K562 (cell line): ENCODE measurements around the gene PSMA6. TPM values are rescaled to one million over a fixed set of nuclear protein-coding genes. Genes with fewer than 3 reads are reported as not detected.

Source experiments
- ATAC-seq: fragments of 200-7000 bp; cut with Tn5 transposase; 3 replicates; pipeline ENCODE4 v1.9.1; 2020; ENCODE audit warnings: moderate library complexity
- BruUV-seq: library from RNA; stranded (reverse); fragments of 400-500 nt; replicated peaks from 2 replicates; lab custom pipeline; 2021; lab: Mats Ljungman, UMichigan
- CTCF ChIA-PET: fragments of 300-600 bp; formaldehyde crosslinking; extraction: SDS; loops from one replicate; lab custom pipeline; 2021; ENCODE audit warnings: low intra/inter-chr PET ratio; lab: Yijun Ruan, JAX
- POLR2A ChIA-PET: fragments of 300-600, 350-650 bp; sonication (Branson Sonifier 250); formaldehyde crosslinking; extraction: SDS; loops from one replicate; lab custom pipeline; 2021; ENCODE audit warnings: antibody characterized with exemption, inconsistent platforms; lab: Yijun Ruan, JAX
- DNase-seq, 4 experiments: peaks; one replicate each; pipeline versions ENCODE4 v3.0.0 to v3.0.0-alpha.2; 2011 to 2018; ENCODE audit warnings: low spot score in 3 of 4, mixed read lengths in 3 of 4; ENCODE audit errors: extremely low read depth in 1 of 4
- FAIRE-seq: peaks from 2 replicates; lab custom pipeline; 2011; peaks lifted over from hg19 to GRCh38; lab: Jason Lieb, UNC
- H2AFZ ChIP-seq: 2 replicates; pipeline ENCODE4 v1.6.0; 2011; ENCODE audit warnings: low read depth, low read length, control low read depth, inconsistent platforms
- H3K27ac ChIP-seq: fragments of 200-600 bp; 3 replicates; pipeline ENCODE4 v1.8.0; 2011; ENCODE audit warnings: low read depth, mild to moderate bottlenecking, control low read depth, inconsistent platforms, low read length, moderate library complexity, mixed read lengths; ENCODE audit errors: extremely low read depth
- H3K27me3 ChIP-seq, 2 experiments: fragments of 300-600 bp in 1 of 2; 2 replicates in 1 of 2; 3 replicates in 1 of 2; pipeline versions ENCODE4 v1.6.0 to v1.8.0; 2011; ENCODE audit warnings: inconsistent platforms in 2 of 2, low read length in 2 of 2, mild to moderate bottlenecking in 1 of 2, mixed read lengths in 1 of 2, moderate library complexity in 1 of 2; ENCODE audit not compliant: control insufficient read depth in 2 of 2, insufficient read depth in 2 of 2
- H3K36me3 ChIP-seq: fragments of 300-600 bp; 3 replicates; pipeline ENCODE4 v1.8.0; 2011; ENCODE audit warnings: mild to moderate bottlenecking, low read length, inconsistent platforms; ENCODE audit not compliant: control insufficient read depth, insufficient read depth
- H3K4me1 ChIP-seq, 2 experiments: fragments of 200-600 bp in 1 of 2; replicated peaks in 1 of 2; 2 replicates in 1 of 2; 3 replicates in 1 of 2; pipeline versions ENCODE4 v1.5.1 to v1.8.0; 2011; ENCODE audit warnings: inconsistent platforms in 2 of 2, low read length in 2 of 2, mild to moderate bottlenecking in 1 of 2, mixed read lengths in 1 of 2, moderate library complexity in 1 of 2; ENCODE audit not compliant: control insufficient read depth in 2 of 2, insufficient read depth in 2 of 2
- H3K4me2 ChIP-seq: 2 replicates; pipeline ENCODE4 v1.6.1; 2011; ENCODE audit warnings: low read length, control low read depth, inconsistent platforms, mixed read lengths; ENCODE audit not compliant: insufficient read depth
- H3K4me3 ChIP-seq: fragments of 200-600 bp; sonication (generic), shearing (Covaris generic); 2 replicates; pipeline ENCODE4 v1.5.1; 2016; ENCODE audit warnings: control low read depth, inconsistent platforms
- H3K79me2 ChIP-seq: fragments of 200-600 bp; 3 replicates; pipeline ENCODE4 v1.8.0; 2011; ENCODE audit warnings: low read length, inconsistent platforms; ENCODE audit not compliant: control insufficient read depth, insufficient read depth
- H3K9ac ChIP-seq, 2 experiments: 2 replicates each; pipeline versions ENCODE4 v1.6.0 to v1.6.1; 2011; ENCODE audit warnings: low read depth in 2 of 2, low read length in 2 of 2, control low read depth in 1 of 2, inconsistent platforms in 1 of 2, mild to moderate bottlenecking in 1 of 2, mixed read lengths in 1 of 2; ENCODE audit not compliant: insufficient read depth in 1 of 2
- H3K9me1 ChIP-seq: one replicate; pipeline ENCODE4 v1.6.0; 2011; ENCODE audit warnings: inconsistent platforms, mild to moderate bottlenecking, low read length, moderate library complexity; ENCODE audit not compliant: control insufficient read depth, insufficient read depth
- H3K9me3 ChIP-seq: replicated peaks from 2 replicates; pipeline ENCODE4 v1.5.1; 2011; ENCODE audit warnings: low read depth, low read length, inconsistent platforms; ENCODE audit not compliant: control insufficient read depth, insufficient read depth
- H4K20me1 ChIP-seq: replicated peaks from 2 replicates; pipeline ENCODE4 v1.6.1; 2011; ENCODE audit warnings: low read length, inconsistent platforms, mixed read lengths; ENCODE audit not compliant: control insufficient read depth, insufficient read depth
- ARHGAP35 ChIP-seq: fragments of 450-650 bp; IDR thresholded peaks from 2 replicates; pipeline ENCODE4 v1.6.1; 2018; ENCODE audit not compliant: partially characterized antibody
- C11orf30 ChIP-seq: fragments of 450-650 bp; IDR thresholded peaks from 2 replicates; pipeline ENCODE4 v1.6.1; 2016; ENCODE audit warnings: low read depth, mild to moderate bottlenecking
- EZH2 ChIP-seq: IDR thresholded peaks from 2 replicates; pipeline ENCODE4 v1.6.1; 2012; ENCODE audit warnings: low read depth, mild to moderate bottlenecking, inconsistent platforms, low read length, borderline replicate concordance
- KDM1A ChIP-seq, 2 experiments: fragments of 450-650 bp; IDR thresholded peaks; 2 replicates each; pipeline ENCODE4 v1.6.1; 2016; ENCODE audit warnings: mild to moderate bottlenecking in 2 of 2
- NFE2 ChIP-seq: IDR thresholded peaks from 2 replicates; pipeline ENCODE4 v1.6.1; 2014; ENCODE audit warnings: antibody characterized with exemption, low read depth
- TBP ChIP-seq: optimal IDR thresholded peaks from 2 replicates; pipeline ENCODE3; 2011; ENCODE audit warnings: low read depth, low read length, improper control_type of control experiment
- THRA ChIP-seq: fragments of 450-650 bp; IDR thresholded peaks from 2 replicates; pipeline ENCODE4 v1.6.1; 2017; ENCODE audit warnings: mild to moderate bottlenecking, moderate library complexity
- ZNF316 ChIP-seq: fragments of 450-650 bp; IDR thresholded peaks from 2 replicates; pipeline ENCODE4 v1.6.1; 2016
- ZNF384 ChIP-seq: IDR thresholded peaks from 2 replicates; pipeline ENCODE4 v1.6.1; 2012; ENCODE audit warnings: low read depth, low read length, improper control_type of control experiment
- ZNF444 ChIP-seq: fragments of 250-450 bp; sonication (Bioruptor Pico); IDR thresholded peaks from 2 replicates; pipeline ENCODE4 v1.4.0; 2020; ENCODE audit warnings: mild to moderate bottlenecking, moderate library complexity
- ZNF778 ChIP-seq: fragments of 450-650 bp; formaldehyde crosslinking; IDR thresholded peaks from 2 replicates; pipeline ENCODE4 v1.4.0; 2020; ENCODE audit warnings: mild to moderate bottlenecking, moderate library complexity
- WGBS: fragments of 100-300 bp; shearing (Covaris generic); methylation state at CpG from one replicate; pipeline ENCODE4 v1.1.6; 2016; ENCODE audit warnings: low coverage, mixed read lengths; ENCODE audit not compliant: insufficient coverage; ENCODE audit errors: missing lambda C conversion rate; 5-methylcytosine and 5-hydroxymethylcytosine counted together
- in situ Hi-C: fragments of 300-500 bp; cut with MboI; formaldehyde crosslinking; loops from 4 replicates; pipeline ENCODE4 v1.15.0; 2018; ENCODE audit warnings: inconsistent platforms, mixed read lengths
- intact Hi-C: fragments of 100-400 bp; cut with micrococcal nuclease; formaldehyde crosslinking; loops from 2 replicates; pipeline ENCODE4 v1.14.2; 2022
- polyA plus RNA-seq, 8 experiments: library from polyadenylated mRNA; depleted of rRNA in 4 of 8; stranded (reverse) in 5 of 8; unstranded in 3 of 8; fragments of >200 nt; fragmentation: Nextera tagmentation in 2 of 8; fragmentation: Illumina TruSeq in 1 of 8; extraction: Ambion mirVana in 2 of 8; extraction: Trizol in 1 of 8; gene quantifications; 2 replicates each; pipeline versions ENCODE4 v1.2.1 to v1.2.3, GENCODE V29; 2011 to 2014; ENCODE audit warnings: inconsistent platforms in 1 of 8, missing spikeins in 1 of 8
- total RNA-seq, 7 experiments: library from RNA; depleted of rRNA in 6 of 7; stranded (reverse); fragments of >200 nt in 6 of 7; fragmentation: Illumina TruSeq in 2 of 7; extraction: Trizol in 2 of 7; gene quantifications; 2 replicates each; pipeline versions ENCODE4 v1.2.1 to v1.2.3, GENCODE V29; 2011 to 2021; ENCODE audit warnings: low replicate concordance in 1 of 7

The PSMA6 gene
- total and polyA plus RNA-seq, 9 of the 15 experiments (the other 6 are each of a cell fraction or from before 2014, with no cell fraction given), result 210 to 952 (median 288) TPM

- no peak overlapping the region for H3K4me2 ChIP-seq
- no TSS peak for BruUV-seq
Observed at GRCh38 chr14:35287431-35288013, 4.7 kb upstream of the PSMA6 start.

More at GRCh38 chr14:35287431-35288013, 4.7 kb upstream of the PSMA6 start:
- POLR2A ChIA-PET, result interaction anchor here (0.7 to 1.5 kb wide), 5 partner anchors 12 to 54 kb away, joined by 3 read pairs; no protein-coding TSS in a partner anchor
- peaks cover 4% of the 10 kb centered on the region for H3K79me2 ChIP-seq
- 59% methylated on average over 7 of the region's 8 CpGs for WGBS
- in situ Hi-C loops, result no loop called here
- 0 out of 2 replicates have a peak, but pooled peaks have one; percentile 16 for TF ChIP-seq ZNF316
- TF ChIP-seq ARHGAP35, result no peak
- TF ChIP-seq ZNF384, result 0 out of 2 replicates have a peak, but pooled peaks have one; percentile 11
- peak; percentile 21 for TF ChIP-seq TBP
- no peak for TF ChIP-seq KDM1A (IDR thresholded peaks at IDR 0.05)
- TF ChIP-seq THRA, result no peak
- no peak for TF ChIP-seq ZNF444 (CRISPR knock-in tag)
- TF ChIP-seq EZH2, result no peak
- TF ChIP-seq ZNF778, result no peak
- 0 out of 2 replicates have a peak, but pooled peaks have one; percentile 25 for TF ChIP-seq C11orf30
- peak; percentile 31; the same call in 1 of the 2 replicates for TF ChIP-seq NFE2
- TF ChIP-seq, all 486 proteins: peak for 5
- Histone ChIP-seq H3K36me3 (no peaks in the 10 kb centered on the region), H3K9me3 (no peaks in the 10 kb centered on the region), H3K4me1 (peaks cover 9 to 16% of the 10 kb centered on the region in 2 experiments; a peak in 4 of 5 replicates), H3K27ac (peak overlapping the region; percentile 32; the same call in 1 of the 3 replicates), H2AFZ (peak overlapping the region; percentile 55; the same call in 1 of the 2 replicates), H4K20me1 (no peaks in the 10 kb centered on the region), H3K27me3 (no peaks in the 10 kb centered on the region), H3K9me1 (no peaks in the 10 kb centered on the region), H3K4me3 (no peak overlapping the region), H3K9ac (no peak overlapping the region; a peak in 1 of 4 replicates)
- intact Hi-C loops, result no loop called here
- DNase-seq (peak in 2 of 4 experiments; percentile 28 to 32), ATAC-seq (peak; percentile 25), FAIRE-seq (peak; percentile 72)
- CTCF ChIA-PET, result no interaction called here
